GM12873 (cell line): ENCODE measurements around the gene NUP93.

Experiments used
- CTCF ChIP-seq: IDR thresholded peaks from 2 replicates; pipeline ENCODE4 v1.5.1; 2012; ENCODE audit warnings: low read depth, mild to moderate bottlenecking, moderate library complexity, low read length, control low read depth; ENCODE audit not compliant: insufficient read depth; ENCODE audit errors: missing control alignments

Gene NUP93

GRCh38 chr16:56861756-56862155 is 131.8 kb downstream of the NUP93 start:
- TF ChIP-seq CTCF: no peak

DNA sequence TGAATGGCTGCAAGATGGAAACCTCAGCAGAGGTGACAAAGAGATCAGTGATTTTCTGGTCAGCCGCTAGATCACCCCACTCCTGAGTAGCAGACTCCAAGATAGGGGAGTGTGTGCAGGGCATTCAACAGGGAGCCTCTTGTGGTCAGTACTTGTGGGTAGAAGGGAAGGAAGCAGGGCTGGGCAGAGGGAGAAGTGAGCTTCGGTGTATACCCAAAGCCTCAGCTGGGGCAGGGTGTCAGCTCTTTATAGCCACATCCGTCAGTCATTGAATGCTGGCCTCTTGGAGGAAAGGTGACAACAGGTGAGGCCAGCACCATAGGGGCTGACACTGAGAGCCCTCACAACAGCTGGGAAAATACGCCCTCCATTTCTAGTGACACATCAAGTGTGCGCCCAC is 132.8 kb downstream of the NUP93 start:
- TF ChIP-seq CTCF: no peak

DNA sequence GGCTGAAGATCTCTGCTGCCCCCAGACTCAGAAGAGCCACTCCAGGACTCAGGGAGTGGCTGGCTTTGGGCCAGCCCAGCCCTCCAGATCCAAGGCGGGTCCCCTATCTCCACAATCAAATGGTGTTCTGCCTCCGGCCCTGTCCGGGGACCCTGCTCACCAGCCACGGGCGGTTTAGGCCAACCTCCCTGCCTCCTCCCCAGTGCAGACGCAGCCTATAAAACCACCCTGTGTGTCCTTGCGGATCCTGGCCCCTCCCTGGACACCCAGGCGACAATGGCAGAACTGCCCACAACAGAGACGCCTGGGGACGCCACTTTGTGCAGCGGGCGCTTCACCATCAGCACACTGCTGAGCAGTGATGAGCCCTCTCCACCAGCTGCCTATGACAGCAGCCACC is 135.0 kb downstream of the NUP93 start, which contains the start of gene SLC12A3:
SLC12A3 (plus strand) TSS at position 248 of the 400 bp plus-strand sequence; CDS start at position 277, 29 bp downstream.
- TF ChIP-seq CTCF: no peak

GRCh38 chr16:56865394-56866062 is 135.6 kb downstream of the NUP93 start:
- no peak for TF ChIP-seq CTCF

DNA sequence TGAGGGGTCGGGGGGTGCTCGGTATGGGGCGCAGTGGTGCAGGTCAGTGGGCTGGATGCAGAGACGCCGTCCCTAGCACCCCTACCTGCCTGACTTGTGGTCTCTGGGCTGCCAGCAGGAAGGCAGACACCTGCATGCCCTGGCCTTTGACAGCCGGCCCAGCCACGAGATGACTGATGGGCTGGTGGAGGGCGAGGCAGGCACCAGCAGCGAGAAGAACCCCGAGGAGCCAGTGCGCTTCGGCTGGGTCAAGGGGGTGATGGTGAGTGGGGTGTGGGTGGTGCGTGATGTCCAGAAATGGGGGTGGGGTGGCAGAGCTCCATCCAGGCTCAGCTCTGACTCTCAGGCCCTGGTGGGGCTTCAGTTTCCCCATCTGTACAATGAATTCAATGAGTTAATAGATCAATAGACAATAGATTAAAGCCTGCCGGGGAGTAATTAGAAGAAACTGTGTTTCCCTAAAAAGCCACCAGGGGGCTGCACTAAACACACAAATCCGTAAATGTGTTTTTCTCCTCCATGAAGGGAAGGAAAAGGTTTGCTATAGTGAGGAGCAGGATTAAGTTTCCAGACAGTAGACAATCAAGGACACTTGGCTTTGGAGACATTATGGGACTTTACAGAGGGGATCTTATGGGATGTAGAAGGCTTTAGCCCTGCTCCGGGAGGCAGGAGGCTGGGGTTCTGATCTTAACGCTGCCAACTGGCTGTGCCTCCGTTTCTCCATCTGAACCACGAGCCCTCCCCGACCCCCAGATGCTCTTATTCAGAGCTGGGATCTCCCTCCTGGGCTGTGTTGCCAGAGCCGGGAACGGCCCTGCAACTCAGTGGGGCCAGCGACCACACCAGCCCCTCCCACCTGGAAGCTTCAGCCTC is 137.3 kb downstream of the NUP93 start:
- TF ChIP-seq CTCF: peak; percentile 72

- TF ChIP-seq CTCF: no peak
These were observed 138.2 kb downstream of the NUP93 start for GRCh38 chr16:56868175-56868574.

DNA sequence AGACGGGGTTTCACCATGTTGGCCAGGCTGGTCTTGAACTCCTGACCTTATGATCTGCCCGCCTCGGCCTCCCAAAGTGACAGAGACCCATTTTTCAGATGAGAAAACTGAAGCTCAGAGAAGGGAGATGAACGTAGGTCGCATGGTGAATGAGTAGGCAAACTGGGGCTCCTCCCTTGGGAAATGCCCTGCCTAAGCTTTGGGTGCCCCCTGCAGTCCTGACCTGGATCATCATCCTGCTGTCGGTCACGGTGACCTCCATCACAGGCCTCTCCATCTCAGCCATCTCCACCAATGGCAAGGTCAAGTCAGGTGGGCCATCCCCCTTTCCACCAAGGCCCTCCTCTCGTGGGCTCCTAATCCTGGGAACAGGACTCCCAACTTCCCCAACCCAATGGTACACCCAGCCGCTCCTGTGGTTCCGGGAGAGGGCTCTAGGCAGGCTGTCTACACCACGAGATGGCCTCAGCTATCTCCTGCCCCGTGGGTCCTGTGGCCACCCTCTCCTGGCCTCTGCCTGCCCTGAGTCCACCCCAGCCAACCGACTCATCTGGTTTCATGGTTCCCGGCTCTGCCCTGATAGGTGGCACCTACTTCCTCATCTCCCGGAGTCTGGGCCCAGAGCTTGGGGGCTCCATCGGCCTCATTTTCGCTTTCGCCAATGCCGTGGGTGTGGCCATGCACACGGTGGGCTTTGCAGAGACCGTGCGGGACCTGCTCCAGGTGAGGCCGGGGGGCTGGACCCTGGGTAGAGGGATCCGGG is 139.8 kb downstream of the NUP93 start:
- peak; percentile 77 for TF ChIP-seq CTCF
